ENCODE measurements around the gene STARD13. TPM values are rescaled to one million over a fixed set of nuclear protein-coding genes. Genes with fewer than 3 reads are reported as not detected.

Gene STARD13
- total RNA-seq, 1 experiment from 2014 or later = 2.1 TPM

GRCh38 chr13:33307843-33308242 is 22.3 kb upstream of the STARD13 start:
- Mint-ChIP-seq H3K9me3 (peaks cover 7 to 8% of the 10 kb centered on the region in 2 experiments; a peak in 3 of 5 replicates), H3K27ac (no peak overlapping the region), H3K36me3 (ENCODE audit: insufficient read depth in 1 of 3, low read depth in 3 of 3) (peaks cover 0 to 4% (median 0%) of the 10 kb centered on the region in 3 experiments; a peak in 2 of 7 replicates), H3K27me3 (ENCODE audit: low read depth) (no peaks in the 10 kb centered on the region), H3K4me3 (no peak overlapping the region), H3K4me1 (no peaks in the 10 kb centered on the region)
- H3K4me1 ChIP-seq (ENCODE audit: insufficient read depth, low read length) = no peaks in the 10 kb centered on the region
- H3K27ac ChIP-seq (ENCODE audit: insufficient read length, low read depth, low read length) = no peak overlapping the region
- no peaks in the 10 kb centered on the region for H3K9me3 ChIP-seq (ENCODE audit: control insufficient read depth, low read depth, low read length)
- H3K14ac ChIP-seq (ENCODE audit: insufficient read depth, low read length) = no peak overlapping the region
- no peak for DNase-seq
- H2BK12ac ChIP-seq (ENCODE audit: insufficient read length, low read depth, low read length) = no peak overlapping the region
- H3K23ac ChIP-seq (ENCODE audit: insufficient read length, low read depth, low read length) = no peak overlapping the region
- H2BK5ac ChIP-seq (ENCODE audit: insufficient read length, low read length) = no peak overlapping the region
- no peak overlapping the region for H2BK15ac ChIP-seq (ENCODE audit: low read depth, low read length)
- no peak overlapping the region for H2AFZ ChIP-seq (ENCODE audit: low read length)
- H3K79me2 ChIP-seq (ENCODE audit: insufficient read depth, low read length) = no peaks in the 10 kb centered on the region
- no peak overlapping the region for H3T11ph ChIP-seq (ENCODE audit: low read length)
- no peak for TF ChIP-seq CTCF (conservative IDR thresholded peaks at IDR 0.05)
- H4K20me1 ChIP-seq (ENCODE audit: control insufficient read depth, insufficient read depth, insufficient read length) = no peaks in the 10 kb centered on the region
- no peak overlapping the region for H3K56ac ChIP-seq (ENCODE audit: insufficient read length, low read depth, low read length)
- H2BK120ac ChIP-seq (ENCODE audit: low read depth, low read length, poor library complexity, severe bottlenecking) = no peak overlapping the region
- H4K5ac ChIP-seq (ENCODE audit: insufficient read length, low read depth, low read length) = no peak overlapping the region
- no peaks in the 10 kb centered on the region for H3K27me3 ChIP-seq (ENCODE audit: insufficient read depth, low read length)
- H3K79me1 ChIP-seq (ENCODE audit: insufficient read depth, low read depth, low read length, poor library complexity, severe bottlenecking) = no peaks in the 10 kb centered on the region
- H2BK20ac ChIP-seq (ENCODE audit: low read depth, low read length, poor library complexity, severe bottlenecking) = no peak overlapping the region
- no peaks in the 10 kb centered on the region for H3K23me2 ChIP-seq (ENCODE audit: insufficient read length, low read depth, low read length, poor library complexity, severe bottlenecking)
- no peak overlapping the region for H3K4me2 ChIP-seq (ENCODE audit: insufficient read depth, insufficient read length, low read length)
- H3K9ac ChIP-seq (ENCODE audit: extremely low read depth, insufficient read length, low read length) = no peak overlapping the region
- no CpG with 5 or more reads among the region's 1 CpG for WGBS (ENCODE audit: extremely low coverage, insufficient read length, low lambda C conversion rate)
- H3K18ac ChIP-seq (ENCODE audit: insufficient read length, low read depth, low read length) = no peak overlapping the region
- H4K8ac ChIP-seq (replicated peaks; ENCODE audit: insufficient read length, low read depth, low read length) = no peak overlapping the region
- no peak overlapping the region for H3K4ac ChIP-seq (ENCODE audit: low read depth, low read length)
- H4K91ac ChIP-seq (ENCODE audit: insufficient read length, low read depth, low read length) = no peak overlapping the region
- H2AK5ac ChIP-seq (ENCODE audit: insufficient read length, low read length) = no peak overlapping the region

Measured in H9 (cell line).